K562 (cell line): ENCODE measurements around the gene TBC1D1. TPM values are rescaled to one million over a fixed set of nuclear protein-coding genes. Genes with fewer than 3 reads are reported as not detected.

ENCODE experiments used
- ATAC-seq: fragments of 200-7000 bp; cut with Tn5 transposase; 3 replicates; pipeline ENCODE4 v1.9.1; 2020; ENCODE audit warnings: moderate library complexity
- BruUV-seq: library from RNA; stranded (reverse); fragments of 400-500 nt; replicated peaks from 2 replicates; lab custom pipeline; 2021; lab: Mats Ljungman, UMichigan
- CTCF ChIA-PET: fragments of 300-600 bp; formaldehyde crosslinking; extraction: SDS; loops from one replicate; lab custom pipeline; 2021; ENCODE audit warnings: low intra/inter-chr PET ratio; lab: Yijun Ruan, JAX
- POLR2A ChIA-PET: fragments of 300-600, 350-650 bp; sonication (Branson Sonifier 250); formaldehyde crosslinking; extraction: SDS; loops from one replicate; lab custom pipeline; 2021; ENCODE audit warnings: antibody characterized with exemption, inconsistent platforms; lab: Yijun Ruan, JAX
- DNase-seq, 4 experiments: peaks; one replicate each; pipeline versions ENCODE4 v3.0.0 to v3.0.0-alpha.2; 2011 to 2018; ENCODE audit warnings: low spot score in 3 of 4, mixed read lengths in 3 of 4; ENCODE audit errors: extremely low read depth in 1 of 4
- FAIRE-seq: peaks from 2 replicates; lab custom pipeline; 2011; peaks lifted over from hg19 to GRCh38; lab: Jason Lieb, UNC
- H2AFZ ChIP-seq: 2 replicates; pipeline ENCODE4 v1.6.0; 2011; ENCODE audit warnings: low read depth, low read length, control low read depth, inconsistent platforms
- H3K27ac ChIP-seq: fragments of 200-600 bp; 3 replicates; pipeline ENCODE4 v1.8.0; 2011; ENCODE audit warnings: low read depth, mild to moderate bottlenecking, control low read depth, inconsistent platforms, low read length, moderate library complexity, mixed read lengths; ENCODE audit errors: extremely low read depth
- H3K27me3 ChIP-seq, 2 experiments: fragments of 300-600 bp in 1 of 2; 2 replicates in 1 of 2; 3 replicates in 1 of 2; pipeline versions ENCODE4 v1.6.0 to v1.8.0; 2011; ENCODE audit warnings: inconsistent platforms in 2 of 2, low read length in 2 of 2, mild to moderate bottlenecking in 1 of 2, mixed read lengths in 1 of 2, moderate library complexity in 1 of 2; ENCODE audit not compliant: control insufficient read depth in 2 of 2, insufficient read depth in 2 of 2
- H3K36me3 ChIP-seq: fragments of 300-600 bp; 3 replicates; pipeline ENCODE4 v1.8.0; 2011; ENCODE audit warnings: mild to moderate bottlenecking, low read length, inconsistent platforms; ENCODE audit not compliant: control insufficient read depth, insufficient read depth
- H3K4me1 ChIP-seq, 2 experiments: fragments of 200-600 bp in 1 of 2; replicated peaks in 1 of 2; 2 replicates in 1 of 2; 3 replicates in 1 of 2; pipeline versions ENCODE4 v1.5.1 to v1.8.0; 2011; ENCODE audit warnings: inconsistent platforms in 2 of 2, low read length in 2 of 2, mild to moderate bottlenecking in 1 of 2, mixed read lengths in 1 of 2, moderate library complexity in 1 of 2; ENCODE audit not compliant: control insufficient read depth in 2 of 2, insufficient read depth in 2 of 2
- H3K4me2 ChIP-seq: 2 replicates; pipeline ENCODE4 v1.6.1; 2011; ENCODE audit warnings: low read length, control low read depth, inconsistent platforms, mixed read lengths; ENCODE audit not compliant: insufficient read depth
- H3K4me3 ChIP-seq: fragments of 200-600 bp; sonication (generic), shearing (Covaris generic); 2 replicates; pipeline ENCODE4 v1.5.1; 2016; ENCODE audit warnings: control low read depth, inconsistent platforms
- H3K79me2 ChIP-seq: fragments of 200-600 bp; 3 replicates; pipeline ENCODE4 v1.8.0; 2011; ENCODE audit warnings: low read length, inconsistent platforms; ENCODE audit not compliant: control insufficient read depth, insufficient read depth
- H3K9ac ChIP-seq, 2 experiments: 2 replicates each; pipeline versions ENCODE4 v1.6.0 to v1.6.1; 2011; ENCODE audit warnings: low read depth in 2 of 2, low read length in 2 of 2, control low read depth in 1 of 2, inconsistent platforms in 1 of 2, mild to moderate bottlenecking in 1 of 2, mixed read lengths in 1 of 2; ENCODE audit not compliant: insufficient read depth in 1 of 2
- H3K9me1 ChIP-seq: one replicate; pipeline ENCODE4 v1.6.0; 2011; ENCODE audit warnings: inconsistent platforms, mild to moderate bottlenecking, low read length, moderate library complexity; ENCODE audit not compliant: control insufficient read depth, insufficient read depth
- H3K9me3 ChIP-seq: replicated peaks from 2 replicates; pipeline ENCODE4 v1.5.1; 2011; ENCODE audit warnings: low read depth, low read length, inconsistent platforms; ENCODE audit not compliant: control insufficient read depth, insufficient read depth
- H4K20me1 ChIP-seq: replicated peaks from 2 replicates; pipeline ENCODE4 v1.6.1; 2011; ENCODE audit warnings: low read length, inconsistent platforms, mixed read lengths; ENCODE audit not compliant: control insufficient read depth, insufficient read depth
- ARNT ChIP-seq, 2 experiments: fragments of 450-650 bp; IDR thresholded peaks; 2 replicates each; pipeline ENCODE4 v1.6.1; 2016; ENCODE audit warnings: mild to moderate bottlenecking in 1 of 2
- C11orf30 ChIP-seq: fragments of 450-650 bp; IDR thresholded peaks from 2 replicates; pipeline ENCODE4 v1.6.1; 2016; ENCODE audit warnings: low read depth, mild to moderate bottlenecking
- GABPB1 ChIP-seq: sonication (generic); formaldehyde crosslinking; IDR thresholded peaks from 2 replicates; pipeline ENCODE4 v1.8.0; 2022; ENCODE audit warnings: mild to moderate bottlenecking, missing genetic modification reagents
- HSF4 ChIP-seq: fragments of 250-450 bp; sonication (Bioruptor Pico); IDR thresholded peaks from 2 replicates; pipeline ENCODE4 v2.1.2; 2022; ENCODE audit warnings: mild to moderate bottlenecking, moderate library complexity, borderline replicate concordance
- MAFG ChIP-seq: fragments of 450-650 bp; conservative IDR thresholded peaks from 2 replicates; pipeline ENCODE4 v1.6.1; 2016; ENCODE audit warnings: missing genetic modification characterization, missing compliant biosample characterization
- MLX ChIP-seq, 2 experiments: fragments of 450-650 bp in 1 of 2; sonication (generic) in 1 of 2; formaldehyde crosslinking; conservative IDR thresholded peaks; 2 replicates each; pipeline versions ENCODE4 v1.4.0 to v1.8.1; 2020 to 2022; ENCODE audit warnings: mild to moderate bottlenecking in 1 of 2, missing genetic modification reagents in 1 of 2
- ZKSCAN3 ChIP-seq: fragments of 250-450 bp; sonication (Bioruptor Pico); IDR thresholded peaks from 2 replicates; pipeline ENCODE4 v1.4.0; 2020
- ZNF174 ChIP-seq: fragments of 250-450 bp; sonication (Bioruptor Pico); IDR thresholded peaks from 2 replicates; pipeline ENCODE4 v1.4.0; 2020; ENCODE audit warnings: mild to moderate bottlenecking
- ZNF282 ChIP-seq: sonication (generic); formaldehyde crosslinking; IDR thresholded peaks from 2 replicates; pipeline ENCODE4 v1.8.1; 2023; ENCODE audit warnings: missing genetic modification reagents
- ZNF316 ChIP-seq: fragments of 450-650 bp; IDR thresholded peaks from 2 replicates; pipeline ENCODE4 v1.6.1; 2016
- WGBS: fragments of 100-300 bp; shearing (Covaris generic); methylation state at CpG from one replicate; pipeline ENCODE4 v1.1.6; 2016; ENCODE audit warnings: low coverage, mixed read lengths; ENCODE audit not compliant: insufficient coverage; ENCODE audit errors: missing lambda C conversion rate; 5-methylcytosine and 5-hydroxymethylcytosine counted together
- in situ Hi-C: fragments of 300-500 bp; cut with MboI; formaldehyde crosslinking; loops from 4 replicates; pipeline ENCODE4 v1.15.0; 2018; ENCODE audit warnings: inconsistent platforms, mixed read lengths
- intact Hi-C: fragments of 100-400 bp; cut with micrococcal nuclease; formaldehyde crosslinking; loops from 2 replicates; pipeline ENCODE4 v1.14.2; 2022
- polyA plus RNA-seq, 8 experiments: library from polyadenylated mRNA; depleted of rRNA in 4 of 8; stranded (reverse) in 5 of 8; unstranded in 3 of 8; fragments of >200 nt; fragmentation: Nextera tagmentation in 2 of 8; fragmentation: Illumina TruSeq in 1 of 8; extraction: Ambion mirVana in 2 of 8; extraction: Trizol in 1 of 8; gene quantifications; 2 replicates each; pipeline versions ENCODE4 v1.2.1 to v1.2.3, GENCODE V29; 2011 to 2014; ENCODE audit warnings: inconsistent platforms in 1 of 8, missing spikeins in 1 of 8
- total RNA-seq, 7 experiments: library from RNA; depleted of rRNA in 6 of 7; stranded (reverse); fragments of >200 nt in 6 of 7; fragmentation: Illumina TruSeq in 2 of 7; extraction: Trizol in 2 of 7; gene quantifications; 2 replicates each; pipeline versions ENCODE4 v1.2.1 to v1.2.3, GENCODE V29; 2011 to 2021; ENCODE audit warnings: low replicate concordance in 1 of 7

The TBC1D1 gene
- total and polyA plus RNA-seq, 9 of the 15 experiments (the other 6 are each of a cell fraction or from before 2014, with no cell fraction given) = 0.59 to 14.2 (median 8.8) TPM

GRCh38 chr4:38174801-38175200 is 283.9 kb downstream of the TBC1D1 start:
- Histone ChIP-seq H3K4me2 (no peak overlapping the region), H3K27ac (no peak overlapping the region), H2AFZ (no peak overlapping the region), H3K36me3 (no peaks in the 10 kb centered on the region), H3K9me1 (no peaks in the 10 kb centered on the region), H3K27me3 (peaks cover 2 to 17% of the 10 kb centered on the region in 2 experiments; a peak in 4 of 5 replicates), H4K20me1 (no peaks in the 10 kb centered on the region), H3K9ac (no peak overlapping the region), H3K79me2 (no peaks in the 10 kb centered on the region), H3K4me1 (peaks cover 4 to 15% of the 10 kb centered on the region in 2 experiments), H3K9me3 (no peaks in the 10 kb centered on the region), H3K4me3 (no peak overlapping the region)
- WGBS = 6% methylated on average over 2 of the region's 2 CpGs
- peak; percentile 56; the same call in 1 of the 2 replicates for TF ChIP-seq C11orf30
- no peak for TF ChIP-seq ARNT (IDR thresholded peaks at IDR 0.05)
- no peak for TF ChIP-seq GABPB1 (CRISPR knock-in tag)
- TF ChIP-seq ZNF316 = peak; percentile 71
- no peak for TF ChIP-seq ZNF282 (CRISPR knock-in tag)
- no peak for TF ChIP-seq ZKSCAN3 (CRISPR knock-in tag)
- TF ChIP-seq ZNF174 (CRISPR knock-in tag) = no peak
- no peak for TF ChIP-seq HSF4 (CRISPR knock-in tag)
- no peak for TF ChIP-seq MLX (CRISPR knock-in tag; conservative IDR thresholded peaks at IDR 0.05)
- TF ChIP-seq MAFG (tag) = 0 out of 2 replicates have a peak, but pooled peaks have one; percentile 40
- DNase-seq = no peak
- CTCF ChIA-PET = no interaction called here
- no peak for ATAC-seq
- in situ Hi-C loops (loop anchor here (5.0 kb wide), 2 partner anchors 92 to 498 kb away; no protein-coding TSS in a partner anchor), intact Hi-C loops (loop anchor here (10.0 kb wide), 1 partner anchor 410 kb away; no protein-coding TSS in a partner anchor)
- BruUV-seq = no TSS peak
- POLR2A ChIA-PET = interaction anchor here (1.2 kb wide), 1 partner anchor 517 kb away, joined by 3 read pairs; no protein-coding TSS in a partner anchor
- no peak for FAIRE-seq
